ENCODE measurements around the gene ZNF500. TPM values are rescaled to one million over a fixed set of nuclear protein-coding genes. Genes with fewer than 3 reads are reported as not detected.

ZNF500 gene
- total RNA-seq, 1 experiment from 2014 or later = 11.8 TPM

- DNase-seq (ENCODE audit: low read depth) = no peak
Measured at GRCh38 chr16:4706871-4707270, 60.1 kb downstream of the ZNF500 start.

GRCh38 chr16:4704913-4705312 is 62.0 kb downstream of the ZNF500 start:
- no peak for DNase-seq (ENCODE audit: low read depth)

DNA sequence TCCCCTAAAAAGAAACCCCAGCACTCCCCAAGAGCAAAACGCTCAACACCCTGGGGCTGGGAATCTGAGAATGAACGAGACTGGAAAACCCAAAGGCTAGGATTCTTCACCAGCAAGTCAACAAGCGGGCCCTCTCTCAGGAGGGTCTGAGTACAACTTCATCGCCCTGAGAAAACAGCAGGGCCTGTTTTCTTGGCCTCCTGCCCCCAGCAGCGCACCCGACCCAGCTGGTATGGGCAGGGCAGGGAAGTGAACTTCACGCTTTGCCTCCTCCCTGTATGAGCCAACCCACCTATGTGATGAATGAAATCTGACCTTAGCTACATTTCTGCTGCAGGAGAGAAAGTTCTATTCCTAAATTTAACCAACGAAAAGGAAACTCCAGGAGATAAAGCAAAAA is 62.5 kb downstream of the ZNF500 start:
- DNase-seq (ENCODE audit: low read depth) = no peak

GRCh38 chr16:4703906-4704305 is 63.1 kb downstream of the ZNF500 start:
- DNase-seq (ENCODE audit: low read depth) = no peak

GRCh38 chr16:4702466-4702808 is 64.5 kb downstream of the ZNF500 start:
- no peak for DNase-seq (ENCODE audit: low read depth)

DNA sequence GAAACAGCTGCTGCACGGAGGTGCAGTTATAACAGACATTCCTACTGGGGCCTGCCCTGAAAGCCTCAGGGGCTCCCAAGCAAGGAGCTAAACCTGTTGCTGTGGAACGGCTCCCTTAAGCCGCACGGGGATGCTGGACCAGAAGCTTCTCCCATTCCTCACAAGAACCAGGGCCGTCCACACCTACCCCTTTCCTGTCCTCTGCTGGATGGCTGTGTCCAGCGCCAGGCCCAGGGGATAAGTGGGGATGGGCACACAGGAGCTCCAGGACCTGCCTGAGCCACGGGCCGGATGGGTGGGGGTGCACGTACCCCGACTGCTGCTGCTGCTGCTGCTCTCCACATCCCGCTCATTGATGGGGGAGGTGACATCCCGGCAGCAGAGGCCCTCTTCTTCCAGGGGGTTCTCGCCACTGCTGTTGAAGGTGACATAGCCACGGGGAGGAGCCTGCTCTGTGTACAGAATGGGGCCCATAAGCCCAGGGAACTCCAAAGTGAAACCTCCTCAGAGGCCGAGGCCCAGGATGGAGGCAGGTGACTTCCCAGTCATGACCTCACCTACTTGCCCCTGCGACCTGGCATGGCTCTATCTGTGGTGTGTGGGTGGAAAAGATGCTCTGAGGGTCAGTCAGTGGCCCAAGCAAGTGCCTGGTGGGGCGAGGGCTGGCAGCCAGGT is 65.0 kb downstream of the ZNF500 start:
- no peak for DNase-seq (ENCODE audit: low read depth)

- no peak for DNase-seq (ENCODE audit: low read depth)
Measured at GRCh38 chr16:4700997-4701743, 65.8 kb downstream of the ZNF500 start.

DNA sequence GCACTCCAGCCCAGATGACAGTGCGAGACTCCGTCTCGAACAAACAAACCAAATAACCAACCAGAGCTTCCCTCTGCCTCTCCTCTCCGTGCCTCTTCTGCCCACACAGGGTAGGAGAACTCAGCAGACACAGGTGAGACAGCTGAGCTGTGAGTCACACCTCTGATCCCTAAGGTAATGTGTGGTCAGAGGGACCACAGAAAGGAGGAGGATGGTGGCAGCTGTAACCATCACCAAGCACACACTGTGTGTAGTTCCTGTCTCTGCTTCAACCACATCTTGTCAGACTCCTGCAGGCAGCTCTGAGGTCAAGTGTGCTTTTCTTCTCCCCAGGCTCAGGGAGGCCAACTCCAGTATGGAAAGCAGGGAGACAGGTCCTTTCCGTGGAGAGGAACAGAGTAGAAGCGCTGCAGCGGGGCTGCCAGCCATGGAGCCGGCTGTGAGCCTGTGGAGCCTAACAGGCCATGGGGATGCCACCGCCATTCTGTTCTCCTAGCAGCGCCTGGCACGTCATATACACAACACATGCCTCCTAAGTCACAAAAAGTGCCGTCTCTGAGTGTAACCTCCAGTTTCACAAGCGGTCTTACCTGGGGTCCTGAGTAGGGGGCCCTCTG is 66.5 kb downstream of the ZNF500 start:
- DNase-seq (ENCODE audit: low read depth) = peak; percentile 16

GRCh38 chr16:4699046-4699556 is 67.9 kb downstream of the ZNF500 start:
- DNase-seq (ENCODE audit: low read depth) = no peak

GRCh38 chr16:4698321-4699045 is 68.5 kb downstream of the ZNF500 start:
- DNase-seq (ENCODE audit: low read depth) = no peak

Other genes with a start within 250 kb of the ZNF500 start
- 19.5 and 24.9 TPM in 2 replicates for gene CDIP1, start 228.4 kb downstream of the ZNF500 start, total RNA-seq (2014; rRNA removed)
- gene C16orf96, start 210.8 kb downstream of the ZNF500 start, total RNA-seq (2014; rRNA removed) = 0.06 TPM in 1 of 2 replicates, not detected in the other
- 4.5 and 7.7 TPM in 2 replicates for gene UBALD1, start 152.3 kb downstream of the ZNF500 start, total RNA-seq (2014; rRNA removed)
- gene MGRN1, start 142.3 kb downstream of the ZNF500 start, total RNA-seq (2014; rRNA removed) = 25.5 and 26.6 TPM in 2 replicates
- gene NUDT16L1, start 73.6 kb downstream of the ZNF500 start, total RNA-seq (2014; rRNA removed) = 38.9 and 40.4 TPM in 2 replicates
- 14.4 and 17.9 TPM in 2 replicates for gene ANKS3, start 32.9 kb downstream of the ZNF500 start, total RNA-seq (2014; rRNA removed)
- 0.06 and 0.98 TPM in 2 replicates for gene DNAAF8, start 32.6 kb downstream of the ZNF500 start, total RNA-seq (2014; rRNA removed)
- gene SEPTIN12, start 21.2 kb upstream of the ZNF500 start, total RNA-seq (2014; rRNA removed) = not detected in 2 replicates
- gene SMIM22, start 28.2 kb upstream of the ZNF500 start, total RNA-seq (2014; rRNA removed) = not detected in 2 replicates
- gene ROGDI, start 35.5 kb upstream of the ZNF500 start, total RNA-seq (2014; rRNA removed) = 17.8 and 25.8 TPM in 2 replicates
- gene GLYR1, start 80.1 kb upstream of the ZNF500 start, total RNA-seq (2014; rRNA removed) = 38.3 and 52.8 TPM in 2 replicates
- 27.6 and 28.1 TPM in 2 replicates for gene UBN1, start 80.3 kb upstream of the ZNF500 start, total RNA-seq (2014; rRNA removed)
- 0.13 and 0.86 TPM in 2 replicates for gene PPL, start 170.0 kb upstream of the ZNF500 start, total RNA-seq (2014; rRNA removed)
- gene SEC14L5, start 191.2 kb upstream of the ZNF500 start, total RNA-seq (2014; rRNA removed) = not detected in 2 replicates

All from LHCN-M2 (cell line).